ENCODE results near the gene SUCNR1.
"Not testable (repeated sequence)": the region's sequence is repeated elsewhere in the genome, so short reads cannot be mapped to it uniquely, and the experiment has no call there.

DNA sequence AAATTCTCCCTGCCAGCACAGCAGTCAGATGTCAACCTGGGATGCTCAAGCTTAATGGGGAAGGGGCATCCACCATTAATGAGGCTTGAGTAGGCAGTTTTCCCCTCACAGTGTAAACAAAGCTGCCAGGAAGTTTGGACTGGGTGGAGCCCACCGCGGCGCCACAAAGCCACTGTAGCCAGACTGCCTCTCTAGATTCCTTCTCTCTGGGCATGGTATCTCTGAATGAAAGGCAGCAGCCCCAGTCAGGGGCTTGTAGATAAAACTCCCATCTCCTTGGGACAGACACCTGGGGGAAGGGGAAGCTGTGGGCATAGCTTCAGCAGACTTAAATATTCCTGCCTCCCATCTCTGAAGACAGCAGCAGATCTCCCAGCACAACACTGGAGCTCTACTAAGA lies 12.0 kb downstream of the SUCNR1 start:
- not testable (repeated sequence) for TF ChIP-seq CTCF, POLR2A (IDR thresholded peaks at IDR 0.05)
